CD4-positive, CD25-positive, alpha-beta regulatory T cell (primary cell): ENCODE data around the gene OAS3. TPM values are rescaled to one million over a fixed set of nuclear protein-coding genes. Genes with fewer than 3 reads are reported as not detected.
A peak's percentile ranks its signal among the peaks of the same experiment; 100 is the strongest.

Source experiments
- ATAC-seq, 2 donors: fragments of 150-1000 bp; cut with Tn5 transposase; one replicate each; pipeline ENCODE4 v1.10.0; 2021; ENCODE audit warnings: low read depth in 2 of 2, moderate number of reproducible peaks in 2 of 2, moderate library complexity in 1 of 2
- DNase-seq, 3 donors: peaks; one replicate each; pipeline versions ENCODE4 v3.0.0 to v3.0.0-alpha.2; 2012 to 2022; ENCODE audit warnings: mixed read lengths in 1 of 3
- H3K27ac ChIP-seq: one replicate; pipeline ENCODE4 v1.7.0; 2013; ENCODE audit warnings: mild to moderate bottlenecking, low read length; ENCODE audit not compliant: insufficient read depth, poor library complexity, severe bottlenecking
- H3K27me3 ChIP-seq: one replicate; pipeline ENCODE4 v1.7.0; 2013; ENCODE audit warnings: low read length; ENCODE audit not compliant: control insufficient read depth, insufficient read depth
- H3K36me3 ChIP-seq: one replicate; pipeline ENCODE4 v1.7.0; 2013; ENCODE audit warnings: mild to moderate bottlenecking, low read length, moderate library complexity; ENCODE audit not compliant: control insufficient read depth, insufficient read depth
- H3K4me1 ChIP-seq: 2 replicates; pipeline ENCODE4 v1.7.0; 2013; ENCODE audit warnings: mild to moderate bottlenecking, low read length; ENCODE audit not compliant: insufficient read depth, control insufficient read depth, poor library complexity, severe bottlenecking
- H3K4me3 ChIP-seq: one replicate; pipeline ENCODE4 v1.7.0; 2013; ENCODE audit warnings: low read depth, mild to moderate bottlenecking, low read length, moderate library complexity
- H3K9me3 ChIP-seq, 2 experiments: 1 replicate in 1 of 2; 2 replicates in 1 of 2; pipeline ENCODE4 v1.7.0; 2013; ENCODE audit warnings: low read length in 2 of 2, mild to moderate bottlenecking in 1 of 2, moderate library complexity in 1 of 2; ENCODE audit not compliant: control insufficient read depth in 2 of 2
- H3K27ac Mint-ChIP-seq, 3 donors: one replicate each; pipeline ENCODE4 v1.8.0; 2020 to 2022; ENCODE audit warnings: mild to moderate bottlenecking in 3 of 3, mixed read lengths in 3 of 3, moderate library complexity in 2 of 3
- H3K27me3 Mint-ChIP-seq: one replicate; pipeline ENCODE4 v1.8.0; 2022; ENCODE audit warnings: mild to moderate bottlenecking, mixed read lengths
- H3K36me3 Mint-ChIP-seq: one replicate; pipeline ENCODE4 v1.8.0; 2020; ENCODE audit warnings: mixed read lengths
- H3K4me1 Mint-ChIP-seq, 4 donors: one replicate each; pipeline ENCODE4 v1.8.0; 2020 to 2022; ENCODE audit warnings: mixed read lengths in 4 of 4, mild to moderate bottlenecking in 1 of 4
- H3K4me3 Mint-ChIP-seq, 4 donors: one replicate each; pipeline ENCODE4 v1.8.0; 2020 to 2022; ENCODE audit warnings: mild to moderate bottlenecking in 4 of 4, mixed read lengths in 4 of 4, moderate library complexity in 3 of 4
- H3K9me3 Mint-ChIP-seq, 7 donors: one replicate each; pipeline ENCODE4 v1.8.0; 2020 to 2022; ENCODE audit warnings: mixed read lengths in 7 of 7, mild to moderate bottlenecking in 3 of 7, moderate library complexity in 2 of 7
- polyA plus RNA-seq, 4 donors: library from polyadenylated mRNA; unstranded; fragments of 300-500 nt; fragmentation: Illumina TruSeq; gene quantifications; one replicate each; pipeline ENCODE4 v1.2.3, GENCODE V29; 2021
- total RNA-seq: library from RNA; stranded (reverse); gene quantifications from one replicate; pipeline ENCODE4 v1.2.3, GENCODE V29; 2022

OAS3 gene
- total and polyA plus RNA-seq, 5 donors from 2014 or later, result 12.2 to 36.5 (median 16.7) TPM

DNA sequence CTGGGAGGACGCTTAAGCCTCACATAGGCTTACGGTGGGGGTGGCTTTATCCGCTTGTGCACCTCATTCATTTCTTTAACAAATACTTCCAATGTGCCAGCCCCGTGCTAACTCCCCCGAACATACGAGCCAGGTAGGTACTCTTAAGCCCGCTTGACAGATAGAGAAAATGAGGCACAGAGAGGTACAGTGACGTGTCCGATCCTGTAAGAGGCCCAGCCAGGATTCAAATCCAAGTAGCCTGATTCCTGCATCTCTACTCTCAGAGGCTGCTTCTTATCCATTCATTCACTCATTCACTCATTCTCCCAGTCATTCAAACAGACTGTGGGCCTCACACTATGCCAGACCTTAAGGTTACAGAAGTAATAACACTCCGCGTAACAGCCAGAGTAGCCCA is 477 bp downstream of the OAS3 start:
- DNase-seq (no peak), ATAC-seq (no peak)
- peaks cover 17 to 58% (median 28%) of the 10 kb centered on the region in 4 donors for H3K4me1 Mint-ChIP-seq
- H3K27ac Mint-ChIP-seq, result peak overlapping the region; percentile 78 to 98 (median 97)
- Histone ChIP-seq H3K27ac (peak overlapping the region; percentile 84), H3K9me3 (no peaks in the 10 kb centered on the region), H3K4me3 (peak overlapping the region; percentile 93), H3K27me3 (no peaks in the 10 kb centered on the region), H3K36me3 (peaks cover 5% of the 10 kb centered on the region), H3K4me1 (peaks cover 23% of the 10 kb centered on the region)
- H3K4me3 Mint-ChIP-seq, result peak overlapping the region; percentile 87 to 96 (median 95)
- H3K27me3 Mint-ChIP-seq, result no peaks in the 10 kb centered on the region
- H3K36me3 Mint-ChIP-seq, result peaks cover 4% of the 10 kb centered on the region
- no peaks in the 10 kb centered on the region for H3K9me3 Mint-ChIP-seq

DNA sequence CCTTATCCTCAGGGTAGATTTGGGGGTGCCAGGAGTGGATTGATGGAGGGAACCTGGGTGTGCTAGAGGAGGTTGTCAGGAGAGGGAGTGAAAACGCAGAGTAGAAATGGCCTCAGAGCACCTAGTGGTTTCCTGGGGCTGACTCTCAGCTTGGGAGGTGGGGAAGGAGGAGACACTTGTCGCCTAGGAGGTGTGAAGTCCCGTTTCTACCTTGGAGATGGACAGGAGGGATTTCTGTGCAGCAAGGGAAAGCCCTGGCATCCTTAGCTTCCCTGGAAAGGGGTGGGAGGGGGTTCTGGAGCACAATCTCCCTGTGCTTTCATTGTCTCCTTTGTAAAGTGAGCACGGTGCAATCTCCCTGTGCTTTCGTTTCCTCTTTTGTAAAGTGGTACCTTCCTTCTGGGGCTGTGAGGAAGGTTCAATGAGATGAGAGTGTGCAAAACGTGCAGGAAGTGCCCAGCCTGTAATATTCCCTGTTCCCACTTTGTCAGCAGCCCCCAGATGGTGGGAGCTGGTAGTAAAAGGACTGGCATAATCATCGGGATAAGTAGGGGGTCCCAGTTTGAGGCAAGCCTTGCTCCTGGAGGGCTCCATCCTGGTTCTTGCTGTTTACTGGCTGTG is 1.6 kb downstream of the OAS3 start:
- H3K9me3 Mint-ChIP-seq, result no peaks in the 10 kb centered on the region
- peak overlapping the region; percentile 42 for H3K27ac ChIP-seq
- H3K4me1 ChIP-seq, result peaks cover 23% of the 10 kb centered on the region
- H3K36me3 Mint-ChIP-seq, result peaks cover 12% of the 10 kb centered on the region
- no peaks in the 10 kb centered on the region for H3K27me3 Mint-ChIP-seq
- peak overlapping the region; percentile 87 to 96 (median 95) for H3K4me3 Mint-ChIP-seq
- no peaks in the 10 kb centered on the region for H3K27me3 ChIP-seq
- H3K4me1 Mint-ChIP-seq, result peaks cover 17 to 65% (median 28%) of the 10 kb centered on the region in 4 donors
- H3K4me3 ChIP-seq, result peak overlapping the region; percentile 93
- DNase-seq (peak in 1 of 3 donors; percentile 54), ATAC-seq (peak; percentile 10 to 35)
- peak overlapping the region; percentile 79 to 97 (median 97) for H3K27ac Mint-ChIP-seq
- H3K36me3 ChIP-seq, result peaks cover 12% of the 10 kb centered on the region
- no peaks in the 10 kb centered on the region for H3K9me3 ChIP-seq

GRCh38 chr12:112941528-112942335 is 3.5 kb downstream of the OAS3 start:
- H3K4me3 Mint-ChIP-seq, result peak overlapping the region in 1 of 4 donors; percentile 32
- ATAC-seq, result no peak
- Histone ChIP-seq H3K27me3 (no peaks in the 10 kb centered on the region), H3K4me3 (no peak overlapping the region), H3K4me1 (peaks cover 23% of the 10 kb centered on the region), H3K36me3 (peaks cover 24% of the 10 kb centered on the region), H3K27ac (no peak overlapping the region), H3K9me3 (no peaks in the 10 kb centered on the region)
- no peaks in the 10 kb centered on the region for H3K27me3 Mint-ChIP-seq
- H3K27ac Mint-ChIP-seq, result peak overlapping the region in 1 of 3 donors; percentile 14
- peaks cover 23% of the 10 kb centered on the region for H3K36me3 Mint-ChIP-seq
- H3K9me3 Mint-ChIP-seq, result no peaks in the 10 kb centered on the region
- no peak for DNase-seq
- H3K4me1 Mint-ChIP-seq, result peaks cover 17 to 55% (median 29%) of the 10 kb centered on the region in 4 donors

- Histone ChIP-seq H3K9me3 (no peaks in the 10 kb centered on the region), H3K4me1 (peaks cover 23% of the 10 kb centered on the region), H3K27ac (no peak overlapping the region), H3K36me3 (peaks cover 32% of the 10 kb centered on the region), H3K27me3 (no peaks in the 10 kb centered on the region), H3K4me3 (no peak overlapping the region)
- DNase-seq (no peak), ATAC-seq (no peak)
- Mint-ChIP-seq H3K4me1 (peaks cover 17 to 46% (median 24%) of the 10 kb centered on the region in 4 donors), H3K9me3 (peaks cover 0 to 2% (median 0%) of the 10 kb centered on the region in 7 donors), H3K4me3 (no peak overlapping the region), H3K27ac (no peak overlapping the region), H3K36me3 (peaks cover 32% of the 10 kb centered on the region), H3K27me3 (no peaks in the 10 kb centered on the region)
These were observed 4.3 kb downstream of the OAS3 start for GRCh38 chr12:112942572-112942971.

DNA sequence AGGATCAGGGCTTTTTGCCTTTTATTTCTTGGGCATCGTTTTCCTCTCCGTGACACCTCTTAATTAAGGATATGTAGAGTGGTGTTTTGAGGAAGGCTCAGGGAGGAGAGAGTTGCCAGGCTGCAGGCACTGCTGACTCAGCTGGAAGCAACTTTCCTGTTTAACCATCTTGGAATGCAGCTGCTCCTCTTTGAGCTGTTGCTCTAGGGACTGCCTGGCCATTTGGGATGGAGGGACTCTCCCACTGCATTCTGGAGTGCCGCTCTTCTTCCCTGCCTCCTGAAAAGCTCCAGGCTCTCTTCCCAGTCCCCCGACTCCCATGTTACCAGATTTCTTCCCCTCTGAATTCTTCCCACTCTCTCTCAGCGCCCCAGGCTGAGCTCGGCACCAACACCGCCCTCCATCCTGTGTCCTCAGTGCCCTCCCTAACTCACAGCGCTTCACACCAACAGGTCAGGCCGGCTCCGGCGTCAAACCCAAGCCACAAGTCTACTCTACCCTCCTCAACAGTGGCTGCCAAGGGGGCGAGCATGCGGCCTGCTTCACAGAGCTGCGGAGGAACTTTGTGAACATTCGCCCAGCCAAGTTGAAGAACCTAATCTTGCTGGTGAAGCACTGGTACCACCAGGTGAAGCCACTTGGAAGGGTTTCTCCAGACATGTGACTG is 5.9 kb downstream of the OAS3 start:
- H3K9me3 Mint-ChIP-seq, result peaks cover 0 to 2% (median 0%) of the 10 kb centered on the region in 7 donors
- no peak overlapping the region for H3K27ac ChIP-seq
- peak overlapping the region in 2 of 3 donors; percentile 5 to 76 for H3K27ac Mint-ChIP-seq
- H3K4me1 Mint-ChIP-seq, result peaks cover 6 to 34% (median 16%) of the 10 kb centered on the region in 4 donors
- peaks cover 44% of the 10 kb centered on the region for H3K36me3 ChIP-seq
- H3K9me3 ChIP-seq, result no peaks in the 10 kb centered on the region
- no peaks in the 10 kb centered on the region for H3K27me3 Mint-ChIP-seq
- no peak overlapping the region for H3K4me3 ChIP-seq
- no peak for ATAC-seq
- DNase-seq, result no peak
- peaks cover 34% of the 10 kb centered on the region for H3K36me3 Mint-ChIP-seq
- peaks cover 16% of the 10 kb centered on the region for H3K4me1 ChIP-seq
- no peaks in the 10 kb centered on the region for H3K27me3 ChIP-seq
- peak overlapping the region in 1 of 4 donors; percentile 12 for H3K4me3 Mint-ChIP-seq

DNA sequence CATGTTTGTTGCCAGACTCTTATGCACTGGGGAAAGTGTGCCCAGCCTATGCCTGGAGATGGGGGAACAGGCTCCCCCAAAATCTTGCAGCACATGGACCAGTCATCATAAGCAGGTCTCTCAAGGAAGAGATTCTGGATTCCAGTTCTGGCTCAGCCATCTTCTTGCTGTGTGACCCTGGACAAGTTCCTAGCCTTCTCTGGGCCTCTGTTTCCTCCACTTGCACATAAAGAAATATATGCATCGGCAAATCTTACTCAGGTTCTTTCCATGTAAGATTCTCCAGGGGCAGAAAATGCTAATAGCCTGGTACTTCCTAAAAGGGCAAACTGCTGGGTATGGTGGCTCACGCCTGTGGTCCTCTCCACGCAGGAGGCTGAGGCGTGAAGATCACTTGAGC is 7.2 kb downstream of the OAS3 start:
- H3K27ac ChIP-seq, result no peak overlapping the region
- H3K27me3 ChIP-seq, result no peaks in the 10 kb centered on the region
- Mint-ChIP-seq H3K27me3 (no peaks in the 10 kb centered on the region), H3K9me3 (peaks cover 0 to 2% (median 0%) of the 10 kb centered on the region in 7 donors), H3K4me1 (peaks cover 0 to 22% (median 6%) of the 10 kb centered on the region in 4 donors), H3K27ac (no peak overlapping the region), H3K4me3 (no peak overlapping the region), H3K36me3 (peaks cover 46% of the 10 kb centered on the region)
- peaks cover 47% of the 10 kb centered on the region for H3K36me3 ChIP-seq
- H3K4me3 ChIP-seq, result no peak overlapping the region
- DNase-seq, result no peak
- H3K9me3 ChIP-seq, result no peaks in the 10 kb centered on the region
- H3K4me1 ChIP-seq, result peaks cover 3% of the 10 kb centered on the region
- no peak for ATAC-seq

DNA sequence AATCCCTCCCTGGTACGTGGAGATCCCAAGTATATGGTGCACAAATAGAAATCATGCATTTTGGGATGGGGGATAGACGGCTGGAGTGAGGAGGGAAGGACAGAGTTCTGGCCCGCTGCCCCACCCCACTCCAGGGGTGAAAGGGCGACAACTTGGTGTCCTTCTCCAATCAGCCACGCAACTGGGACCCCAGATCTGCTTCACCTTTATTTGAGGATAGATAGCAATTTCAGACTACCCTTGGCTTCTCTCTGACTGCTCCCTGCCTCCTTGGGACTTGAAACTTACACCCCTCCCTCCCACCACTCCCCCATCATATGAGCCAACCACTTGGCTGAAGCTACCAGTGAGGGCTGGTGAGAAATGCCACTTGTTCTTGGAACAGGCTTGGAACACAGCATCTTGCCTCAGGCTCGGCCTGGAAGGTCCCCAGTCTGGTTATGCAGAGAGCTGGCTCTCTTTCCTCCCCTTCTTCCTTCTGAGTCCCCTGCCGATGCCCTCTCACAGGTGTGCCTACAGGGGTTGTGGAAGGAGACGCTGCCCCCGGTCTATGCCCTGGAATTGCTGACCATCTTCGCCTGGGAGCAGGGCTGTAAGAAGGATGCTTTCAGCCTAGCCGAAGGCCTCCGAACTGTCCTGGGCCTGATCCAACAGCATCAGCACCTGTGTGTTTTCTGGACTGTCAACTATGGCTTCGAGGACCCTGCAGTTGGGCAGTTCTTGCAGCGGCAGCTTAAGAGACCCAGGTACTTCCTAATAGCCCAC is 8.1 kb downstream of the OAS3 start:
- Histone ChIP-seq H3K27me3 (no peaks in the 10 kb centered on the region), H3K27ac (no peak overlapping the region), H3K36me3 (peaks cover 56% of the 10 kb centered on the region), H3K9me3 (no peaks in the 10 kb centered on the region), H3K4me3 (no peak overlapping the region), H3K4me1 (no peaks in the 10 kb centered on the region)
- peaks cover 0 to 15% (median 5%) of the 10 kb centered on the region in 4 donors for H3K4me1 Mint-ChIP-seq
- H3K36me3 Mint-ChIP-seq, result peaks cover 50% of the 10 kb centered on the region
- peaks cover 0 to 3% (median 0%) of the 10 kb centered on the region in 7 donors for H3K9me3 Mint-ChIP-seq
- ATAC-seq, result no peak
- no peak for DNase-seq
- no peak overlapping the region for H3K27ac Mint-ChIP-seq
- no peaks in the 10 kb centered on the region for H3K27me3 Mint-ChIP-seq
- peak overlapping the region in 1 of 4 donors; percentile 32 for H3K4me3 Mint-ChIP-seq
